22Rv1 (cell line): ENCODE data around the gene TLR3.

Experiments used
- ZFX ChIP-seq: fragments of 450-650 bp; IDR thresholded peaks from 2 replicates; pipeline ENCODE4 v1.6.1; 2017; ENCODE audit warnings: antibody characterized with exemption, borderline replicate concordance
- TF ChIP-seq, protein P1 (sequence below): fragments of 450-650 bp; IDR thresholded peaks from 2 replicates; pipeline ENCODE4 v1.5.1; 2017; ENCODE audit warnings: mild to moderate bottlenecking

DNA sequence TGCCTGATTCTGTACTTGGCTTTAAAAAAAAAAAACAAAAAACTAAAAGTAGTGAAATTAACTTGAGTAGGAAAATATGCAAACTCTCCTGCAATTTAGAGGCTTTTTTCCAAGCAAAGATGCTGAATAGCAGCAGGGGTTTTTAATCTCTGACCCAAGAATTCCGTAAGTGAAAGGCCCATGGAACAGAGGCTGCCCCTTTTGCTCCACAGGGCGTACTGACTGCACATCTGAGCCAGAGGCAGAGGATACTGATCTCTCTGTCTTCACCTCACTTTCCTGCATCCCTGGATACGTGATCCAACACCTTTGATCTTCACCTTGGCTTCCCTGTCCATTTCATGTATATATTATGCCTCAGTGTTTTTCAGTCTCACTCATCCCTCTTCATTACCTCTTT lies 39.4 kb downstream of the TLR3 start:
- TF ChIP-seq, protein P1, sequence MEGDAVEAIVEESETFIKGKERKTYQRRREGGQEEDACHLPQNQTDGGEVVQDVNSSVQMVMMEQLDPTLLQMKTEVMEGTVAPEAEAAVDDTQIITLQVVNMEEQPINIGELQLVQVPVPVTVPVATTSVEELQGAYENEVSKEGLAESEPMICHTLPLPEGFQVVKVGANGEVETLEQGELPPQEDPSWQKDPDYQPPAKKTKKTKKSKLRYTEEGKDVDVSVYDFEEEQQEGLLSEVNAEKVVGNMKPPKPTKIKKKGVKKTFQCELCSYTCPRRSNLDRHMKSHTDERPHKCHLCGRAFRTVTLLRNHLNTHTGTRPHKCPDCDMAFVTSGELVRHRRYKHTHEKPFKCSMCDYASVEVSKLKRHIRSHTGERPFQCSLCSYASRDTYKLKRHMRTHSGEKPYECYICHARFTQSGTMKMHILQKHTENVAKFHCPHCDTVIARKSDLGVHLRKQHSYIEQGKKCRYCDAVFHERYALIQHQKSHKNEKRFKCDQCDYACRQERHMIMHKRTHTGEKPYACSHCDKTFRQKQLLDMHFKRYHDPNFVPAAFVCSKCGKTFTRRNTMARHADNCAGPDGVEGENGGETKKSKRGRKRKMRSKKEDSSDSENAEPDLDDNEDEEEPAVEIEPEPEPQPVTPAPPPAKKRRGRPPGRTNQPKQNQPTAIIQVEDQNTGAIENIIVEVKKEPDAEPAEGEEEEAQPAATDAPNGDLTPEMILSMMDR: no peak
- TF ChIP-seq ZFX: no peak
